ENCODE data around the gene TLK2. TPM values are rescaled to one million over a fixed set of nuclear protein-coding genes. Genes with fewer than 3 reads are reported as not detected.
A peak's percentile ranks its signal among the peaks of the same experiment; 100 is the strongest.
"Not testable (repeated sequence)": the region's sequence is repeated elsewhere in the genome, so short reads cannot be mapped to it uniquely, and the experiment has no call there.

The TLK2 gene
- total RNA-seq, 1 donor from 2014 or later: 30.6 TPM

- not testable (repeated sequence) for DNase-seq (ENCODE audit: low spot score)
Measured at GRCh38 chr17:62490990-62491389, 12.4 kb downstream of the TLK2 start.

DNA sequence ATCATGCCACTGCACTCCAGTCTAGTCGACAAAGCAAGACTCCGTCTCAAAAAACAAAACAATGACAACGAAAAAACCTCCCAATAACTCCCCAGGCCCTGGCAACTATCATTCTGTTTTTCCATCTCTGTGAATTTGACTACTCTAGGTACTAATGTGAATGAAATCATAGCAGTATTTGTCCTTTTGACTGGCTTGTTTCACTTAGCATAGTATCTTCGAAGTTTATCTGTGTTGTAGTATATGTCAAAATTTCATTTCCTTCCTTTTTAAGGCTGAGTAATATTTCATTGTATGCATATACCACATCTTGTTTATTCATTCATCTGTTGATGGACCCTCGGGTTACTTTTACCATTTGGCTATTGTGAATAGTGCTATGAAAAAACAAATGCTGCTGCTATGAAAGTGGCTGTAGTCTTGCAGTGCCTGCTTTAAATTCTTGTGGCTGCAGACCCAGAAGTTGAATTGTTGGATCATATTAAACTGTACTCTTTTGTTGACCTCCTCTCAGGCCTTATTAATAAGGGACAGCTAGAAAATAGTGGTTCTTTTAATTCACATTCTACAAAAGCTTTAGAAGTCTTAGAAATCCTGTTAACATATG lies 14.5 kb downstream of the TLK2 start:
- DNase-seq (ENCODE audit: low spot score): not testable (repeated sequence)

- not testable (repeated sequence) for DNase-seq (ENCODE audit: low spot score)
Measured at GRCh38 chr17:62494073-62494472, 15.4 kb downstream of the TLK2 start.

- DNase-seq (ENCODE audit: low spot score): not testable (repeated sequence)
Measured at GRCh38 chr17:62496344-62496743, 17.7 kb downstream of the TLK2 start.

DNA sequence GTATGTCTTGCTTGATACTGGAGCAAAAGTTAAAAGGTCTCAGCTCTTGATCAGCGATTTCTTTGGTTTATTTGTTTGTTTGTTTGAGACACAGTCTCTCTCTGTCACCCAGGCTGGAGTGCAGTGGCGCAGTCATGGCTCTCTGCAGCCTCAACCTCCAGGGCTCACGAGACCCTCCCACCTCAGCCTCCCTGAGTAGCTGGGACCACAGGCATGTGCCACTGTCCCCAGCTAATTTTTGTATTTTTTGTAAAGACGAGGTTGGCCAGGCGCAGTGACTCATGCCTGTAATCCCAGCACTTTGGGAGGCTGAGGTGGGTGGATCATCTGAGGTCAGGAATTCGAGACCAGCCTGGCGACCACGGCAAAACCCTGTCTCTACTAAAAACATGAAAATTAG lies 20.2 kb downstream of the TLK2 start:
- DNase-seq (ENCODE audit: low spot score): not testable (repeated sequence)

DNA sequence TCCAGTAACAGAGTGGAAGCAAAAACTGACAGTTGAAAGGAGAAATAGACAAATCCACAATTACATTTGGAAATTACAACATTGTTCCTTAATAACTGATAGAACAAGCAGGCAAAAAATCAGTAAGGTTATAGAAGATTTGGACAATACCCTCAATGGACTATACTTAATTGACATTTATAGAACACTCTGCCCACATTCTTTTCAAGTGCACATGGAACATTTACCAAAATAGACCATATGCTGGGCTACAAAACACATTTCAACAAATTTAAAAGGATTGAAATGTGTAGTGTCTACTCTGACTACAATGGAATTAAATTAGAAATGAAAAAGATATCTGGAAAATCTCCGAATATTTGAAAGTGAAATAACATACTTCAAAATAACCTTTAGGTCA lies 21.8 kb downstream of the TLK2 start:
- not testable (repeated sequence) for DNase-seq (ENCODE audit: low spot score)

DNA sequence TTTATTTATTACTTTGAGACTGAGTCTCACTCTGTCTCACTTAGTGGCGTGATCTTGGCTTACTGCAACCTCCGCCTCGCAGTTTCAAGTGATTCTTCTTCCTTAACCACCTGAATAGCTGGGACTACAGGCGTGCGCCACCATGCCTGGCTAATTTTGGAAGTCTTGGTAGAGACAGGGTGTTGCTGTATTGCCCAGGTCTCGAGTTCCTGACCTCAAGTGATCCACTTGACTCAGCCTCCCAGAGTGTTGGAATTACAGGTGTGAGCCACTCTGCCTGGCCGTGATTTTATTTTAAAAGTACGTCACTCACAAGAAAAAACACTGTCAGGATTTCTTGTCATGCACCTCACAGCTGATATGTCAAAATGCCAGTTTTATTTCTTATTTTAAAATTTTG lies 26.2 kb downstream of the TLK2 start:
- DNase-seq (ENCODE audit: low spot score): not testable (repeated sequence)

GRCh38 chr17:62507191-62507836 lies 28.7 kb downstream of the TLK2 start:
- not testable (repeated sequence) for DNase-seq (ENCODE audit: low spot score)

DNA sequence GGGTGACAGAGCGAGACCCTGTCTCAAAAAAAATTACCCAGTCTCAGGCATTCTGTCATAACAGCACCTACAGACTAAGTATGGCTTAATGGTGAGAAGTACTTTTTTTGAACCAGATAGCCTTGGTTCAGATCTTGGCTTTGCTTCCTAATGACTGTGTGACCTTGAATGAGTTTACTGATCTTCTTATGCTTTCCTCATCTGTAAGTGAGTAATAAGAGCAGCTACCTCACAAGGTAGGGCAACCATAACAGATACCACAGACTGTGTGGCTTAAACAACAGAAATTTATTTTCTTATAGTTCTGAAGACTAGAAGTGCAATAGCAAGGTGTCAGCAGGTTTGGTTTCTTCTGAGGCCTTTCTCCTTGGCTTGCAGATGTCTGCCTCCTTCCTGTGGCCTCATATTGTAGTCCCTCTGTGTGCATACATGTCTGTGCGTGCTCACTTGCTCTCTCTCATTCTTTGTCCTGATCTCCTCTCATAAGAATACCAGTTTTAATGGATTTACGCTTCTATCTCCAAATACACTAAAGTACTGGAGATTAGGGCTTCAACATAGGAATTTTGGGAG lies 31.7 kb downstream of the TLK2 start:
- not testable (repeated sequence) for DNase-seq (ENCODE audit: low spot score)

GRCh38 chr17:62511014-62511413 lies 32.4 kb downstream of the TLK2 start:
- DNase-seq (ENCODE audit: low spot score): not testable (repeated sequence)

- not testable (repeated sequence) for DNase-seq (ENCODE audit: low spot score)
Measured at GRCh38 chr17:62516376-62516775, 37.8 kb downstream of the TLK2 start.

GRCh38 chr17:62521295-62521694 lies 42.7 kb downstream of the TLK2 start:
- not testable (repeated sequence) for DNase-seq (ENCODE audit: low spot score)

DNA sequence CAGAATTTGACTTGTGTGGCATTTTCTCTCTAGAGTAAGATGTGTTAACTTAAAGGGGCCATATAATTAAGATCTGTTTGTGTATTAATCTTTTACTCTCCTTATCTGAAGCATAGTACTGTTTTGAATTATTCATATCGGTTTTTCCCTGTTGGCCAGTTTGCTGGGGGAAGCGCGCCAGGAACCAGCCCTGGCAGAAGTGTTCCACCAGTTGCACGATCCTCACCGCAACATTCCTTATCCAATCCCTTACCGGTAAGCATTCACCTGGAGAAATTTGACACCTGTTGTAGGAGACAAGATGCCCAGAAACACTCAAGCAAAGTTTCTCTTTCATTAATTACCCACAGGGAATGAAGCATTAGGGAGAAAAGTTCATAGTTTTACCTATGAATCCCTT lies 45.5 kb downstream of the TLK2 start:
- DNase-seq (ENCODE audit: low spot score): not testable (repeated sequence)

DNA sequence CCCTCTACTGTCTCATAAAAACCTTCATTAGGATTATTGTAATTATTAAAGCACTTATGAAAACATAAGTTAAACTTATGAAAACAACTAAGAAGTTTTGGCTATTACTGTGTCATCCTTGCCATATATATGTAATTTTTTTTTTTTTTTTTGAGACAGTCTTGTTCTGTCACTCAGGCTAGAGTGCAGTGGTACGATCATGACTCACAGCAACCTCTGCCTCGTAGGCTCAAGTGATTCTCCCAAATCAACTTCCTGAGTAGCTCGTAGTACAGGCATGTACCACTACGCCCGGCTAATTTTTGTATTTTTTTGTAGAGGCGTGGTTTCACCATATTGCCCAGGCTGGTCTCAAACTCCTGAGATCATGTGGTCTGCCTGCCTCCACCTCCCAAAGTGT lies 46.7 kb downstream of the TLK2 start:
- not testable (repeated sequence) for DNase-seq (ENCODE audit: low spot score)

DNA sequence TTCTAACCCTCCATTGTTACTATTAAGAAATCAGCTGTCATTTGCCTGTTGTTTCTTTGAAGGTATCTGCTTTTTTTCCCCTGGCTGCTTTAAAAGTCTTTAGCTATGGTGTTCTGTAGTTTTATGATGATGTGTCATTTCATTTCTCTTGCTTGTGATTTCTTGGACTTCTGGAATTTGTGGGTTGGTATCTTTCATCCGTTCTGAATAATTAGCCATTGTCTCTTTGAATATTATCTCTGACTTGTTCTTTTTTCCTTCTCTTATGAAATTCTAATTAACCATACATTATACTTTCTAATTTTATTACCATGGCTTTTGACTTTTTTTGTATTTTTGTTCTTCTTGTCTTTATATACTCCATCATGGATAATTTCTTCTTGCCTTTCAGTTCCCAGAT lies 52.3 kb downstream of the TLK2 start:
- DNase-seq (ENCODE audit: low spot score): not testable (repeated sequence)

DNA sequence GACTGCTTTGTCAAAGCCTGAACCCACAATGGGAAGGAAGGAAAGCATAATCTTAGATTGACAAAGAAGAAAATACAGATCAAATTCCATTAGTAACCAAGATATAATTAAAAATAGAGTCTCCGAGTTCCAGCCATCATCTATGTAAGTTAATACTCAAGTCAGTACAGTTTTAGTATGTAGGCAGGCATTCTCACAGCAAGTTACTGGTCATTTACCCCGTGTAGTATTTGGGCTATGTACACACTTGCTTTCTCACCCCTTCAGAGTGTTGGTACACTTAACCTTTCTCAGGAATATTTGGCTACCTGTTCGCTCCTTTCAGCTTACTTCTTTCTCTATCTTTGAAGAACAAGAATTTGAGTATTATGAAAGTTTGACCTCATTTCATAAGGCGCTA lies 57.9 kb downstream of the TLK2 start:
- DNase-seq (ENCODE audit: low spot score): not testable (repeated sequence)

GRCh38 chr17:62541073-62541472 lies 62.4 kb downstream of the TLK2 start:
- not testable (repeated sequence) for DNase-seq (ENCODE audit: low spot score)

DNA sequence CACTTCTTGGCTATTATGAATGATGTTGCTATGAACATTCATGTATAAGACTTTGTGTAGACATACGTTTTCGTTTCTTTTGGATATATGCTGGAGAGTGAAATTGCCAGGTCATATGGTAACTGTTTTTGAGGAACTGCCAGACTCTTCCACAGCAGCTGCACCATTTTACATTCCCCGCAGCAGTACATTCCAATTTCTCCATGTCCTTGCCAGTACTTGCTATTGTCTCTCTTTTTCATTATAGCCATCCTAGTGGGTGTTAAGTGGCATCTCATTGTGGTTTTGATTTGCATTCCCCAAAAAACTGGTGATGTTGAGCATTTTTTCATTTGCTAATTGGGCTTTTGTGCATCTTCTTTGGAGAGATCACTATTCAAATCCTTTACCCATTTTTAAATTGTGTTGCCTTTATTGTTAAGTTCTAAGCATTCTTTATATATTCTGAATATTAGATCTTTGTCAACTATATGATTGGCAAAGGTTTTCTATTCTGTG lies 64.7 kb downstream of the TLK2 start:
- not testable (repeated sequence) for DNase-seq (ENCODE audit: low spot score)

DNA sequence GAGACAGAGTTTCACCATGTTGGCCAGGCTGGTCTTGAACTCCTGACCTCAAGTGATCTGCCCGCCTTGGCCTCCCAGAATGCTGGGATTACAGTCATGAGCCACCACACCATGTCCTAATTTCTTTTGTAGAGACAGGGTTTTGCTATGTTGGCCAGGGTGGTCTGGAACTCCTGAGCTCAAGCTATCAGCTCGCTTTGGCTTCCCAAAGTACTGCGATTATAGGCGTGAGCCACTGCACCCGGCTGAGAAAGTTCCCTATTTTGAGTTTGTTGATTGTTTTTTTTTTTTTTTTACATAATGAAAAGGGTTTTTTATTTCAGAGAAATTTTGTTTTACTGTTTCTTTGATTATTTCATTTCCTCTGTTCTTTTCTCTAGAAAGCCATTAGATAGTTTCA lies 67.4 kb downstream of the TLK2 start:
- not testable (repeated sequence) for DNase-seq (ENCODE audit: low spot score)

DNA sequence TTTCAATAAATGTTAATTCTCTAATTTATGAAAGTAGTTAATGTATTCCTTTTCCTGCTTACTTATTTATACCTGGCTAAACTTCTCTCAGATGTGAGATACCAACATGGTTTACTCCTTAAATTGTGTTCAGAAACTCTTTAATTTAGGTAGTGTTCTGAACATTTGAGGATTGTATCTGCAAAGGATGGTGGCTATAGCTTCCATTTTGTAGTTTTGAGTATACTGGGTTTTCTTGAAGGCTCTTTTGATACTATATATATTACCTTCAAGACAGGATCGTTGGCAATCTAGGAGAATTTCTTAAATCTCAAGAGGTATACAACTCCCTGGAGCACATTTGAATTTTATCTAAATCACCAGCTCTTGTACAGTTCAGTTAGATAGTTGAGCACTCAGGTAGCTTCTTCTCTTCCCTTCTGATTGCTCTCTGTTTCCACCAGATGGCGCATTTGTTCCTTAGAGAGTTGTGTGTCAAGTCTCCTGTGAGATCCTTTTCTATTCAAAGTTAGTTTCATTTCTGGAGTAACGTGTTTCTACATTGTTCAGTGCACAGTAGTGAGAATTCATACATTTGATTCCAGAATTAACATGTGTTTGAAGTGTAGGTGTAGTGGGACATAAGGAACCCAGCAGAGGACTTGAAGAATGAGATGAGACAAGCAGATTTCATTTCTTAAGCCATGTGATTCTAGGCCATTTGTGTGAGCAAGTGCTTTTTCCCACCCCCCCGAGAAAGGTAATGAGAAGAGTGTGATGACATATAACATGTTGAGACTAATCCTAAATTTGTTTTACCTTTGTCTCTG lies 74.4 kb downstream of the TLK2 start:
- peak; percentile 45 for DNase-seq (ENCODE audit: low spot score)

GRCh38 chr17:62557532-62557931 lies 78.9 kb downstream of the TLK2 start:
- DNase-seq (ENCODE audit: low spot score): not testable (repeated sequence)

- DNase-seq (ENCODE audit: low spot score): not testable (repeated sequence)
Measured at GRCh38 chr17:62558941-62559340, 80.3 kb downstream of the TLK2 start.

Measured in mucosa of gallbladder (tissue), 1 donor.